ENCODE data around the gene SVOPL. TPM values are rescaled to one million over a fixed set of nuclear protein-coding genes. Genes with fewer than 3 reads are reported as not detected.
"Not testable (repeated sequence)": the region's sequence is repeated elsewhere in the genome, so short reads cannot be mapped to it uniquely, and the experiment has no call there.

Gene SVOPL
- total and polyA plus RNA-seq, 2 donors (not counting 1 experiment from before 2014, with no cell fraction given) = not detected

DNA sequence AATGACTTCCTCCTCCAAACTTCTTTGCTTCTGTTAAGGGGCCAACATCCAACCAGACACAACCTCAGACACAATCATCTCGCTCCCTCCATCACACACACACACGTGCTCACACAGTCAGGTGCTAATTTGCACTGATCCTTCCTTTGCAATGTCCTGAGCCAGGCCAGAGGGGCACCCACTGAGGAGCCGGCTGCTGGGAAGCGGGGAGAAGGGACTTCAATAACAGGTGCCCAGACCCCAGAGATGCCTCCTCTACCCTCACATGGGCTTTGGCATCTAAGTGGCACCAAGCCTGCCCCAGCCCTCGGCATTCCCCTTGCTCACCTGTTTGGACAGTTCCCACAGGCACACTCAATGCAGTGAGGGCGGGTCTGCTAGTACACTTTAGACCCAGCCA lies 34.2 kb upstream of the SVOPL start:
- no peaks in the 10 kb centered on the region for H3K4me1 ChIP-seq (ENCODE audit: control insufficient read depth in 2 of 2, insufficient read depth in 2 of 2, low read length in 2 of 2)
- H3K4me3 Mint-ChIP-seq = no peak overlapping the region

DNA sequence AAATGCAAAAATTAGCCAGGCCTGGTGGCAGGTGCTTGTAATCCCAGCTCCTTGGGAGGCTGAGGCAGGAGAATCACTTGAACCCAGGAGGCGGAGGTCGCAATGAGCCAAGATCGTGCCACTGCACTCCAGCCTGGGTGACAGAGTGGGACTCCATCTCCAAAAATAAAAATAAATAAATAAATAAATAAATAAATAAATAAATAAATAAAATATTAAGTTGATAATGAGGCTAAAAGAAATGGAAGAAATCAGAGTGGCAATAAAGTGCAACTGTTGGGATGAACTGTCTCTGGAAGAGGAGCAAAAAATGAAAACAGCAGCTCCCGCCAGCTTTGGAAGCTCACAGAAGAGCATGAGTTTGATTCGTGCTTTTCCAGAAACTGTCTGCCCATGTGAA lies 30.6 kb upstream of the SVOPL start:
- H3K4me3 ChIP-seq (ENCODE audit: control extremely low read depth in 1 of 5, extremely low read depth in 1 of 5, insufficient read depth in 1 of 5, low read depth in 2 of 5, low read length in 4 of 5); H3K27ac Mint-ChIP-seq; CTCF ChIA-PET; H3K9me3 Mint-ChIP-seq (ENCODE audit: insufficient read depth); H3K4me1 Mint-ChIP-seq; intact Hi-C loops (cut with micrococcal nuclease); H3K79me2 ChIP-seq (ENCODE audit: control insufficient read depth, insufficient read depth, low read length); H4K20me1 ChIP-seq (ENCODE audit: control insufficient read depth, insufficient read depth, low read length, poor library complexity, severe bottlenecking); H3K36me3 ChIP-seq (replicated peaks in 1 of 2; ENCODE audit: control extremely low read depth in 1 of 2, control insufficient read depth in 1 of 2, extremely low read depth in 1 of 2, insufficient read depth in 2 of 2, low read length in 1 of 2); H3K4me2 ChIP-seq (replicated peaks; ENCODE audit: low read depth, low read length, poor library complexity, severe bottlenecking); H3K9me3 ChIP-seq (ENCODE audit: control extremely low read depth in 1 of 3, control insufficient read depth in 2 of 3, insufficient read depth in 1 of 3, low read length in 2 of 3); H3K27me3 Mint-ChIP-seq; H2AFZ ChIP-seq (ENCODE audit: insufficient read depth, low read depth, low read length, poor library complexity, severe bottlenecking); ATAC-seq (ENCODE audit: low read depth); POLR2A ChIA-PET; H3K9ac ChIP-seq (ENCODE audit: low read length); H3K4me1 ChIP-seq (ENCODE audit: control insufficient read depth in 2 of 2, insufficient read depth in 2 of 2, low read length in 2 of 2); H3K4me3 Mint-ChIP-seq; H3K27ac ChIP-seq (ENCODE audit: low read length in 2 of 2); DNase-seq; H3K27me3 ChIP-seq (replicated peaks in 1 of 4; ENCODE audit: control extremely low read depth in 1 of 4, control insufficient read depth in 3 of 4, insufficient read depth in 4 of 4, low read length in 3 of 4): not testable (repeated sequence)
- WGBS (ENCODE audit: insufficient coverage) = 80% methylated on average over 1 of the region's 5 CpGs

More for the DNA sequence above, 34.2 kb upstream of the SVOPL start:
- Histone ChIP-seq H3K27ac (ENCODE audit: low read length in 2 of 2) (no peak overlapping the region), H2AFZ (ENCODE audit: insufficient read depth, low read depth, low read length, poor library complexity, severe bottlenecking) (no peak overlapping the region), H3K36me3 (replicated peaks in 1 of 2; ENCODE audit: control extremely low read depth in 1 of 2, control insufficient read depth in 1 of 2, extremely low read depth in 1 of 2, insufficient read depth in 2 of 2, low read length in 1 of 2) (no peaks in the 10 kb centered on the region), H3K9me3 (ENCODE audit: control extremely low read depth in 1 of 3, control insufficient read depth in 2 of 3, insufficient read depth in 1 of 3, low read length in 2 of 3) (peaks cover 0 to 3% (median 3%) of the 10 kb centered on the region in 3 donors), H3K4me3 (ENCODE audit: control extremely low read depth in 1 of 5, extremely low read depth in 1 of 5, insufficient read depth in 1 of 5, low read depth in 2 of 5, low read length in 4 of 5) (no peak overlapping the region), H3K79me2 (ENCODE audit: control insufficient read depth, insufficient read depth, low read length) (no peaks in the 10 kb centered on the region), H3K9ac (ENCODE audit: low read length) (no peak overlapping the region), H4K20me1 (ENCODE audit: control insufficient read depth, insufficient read depth, low read length, poor library complexity, severe bottlenecking) (no peaks in the 10 kb centered on the region), H3K27me3 (replicated peaks in 1 of 4; ENCODE audit: control extremely low read depth in 1 of 4, control insufficient read depth in 3 of 4, insufficient read depth in 4 of 4, low read length in 3 of 4) (no peaks in the 10 kb centered on the region), H3K4me2 (replicated peaks; ENCODE audit: low read depth, low read length, poor library complexity, severe bottlenecking) (no peak overlapping the region)
- DNase-seq (no peak), ATAC-seq (ENCODE audit: low read depth) (no peak)
- intact Hi-C loops (cut with micrococcal nuclease) = no loop called here
- no peak overlapping the region for H3K27ac Mint-ChIP-seq
- 65% methylated on average over 4 of the region's 6 CpGs for WGBS (ENCODE audit: insufficient coverage)
- TF ChIP-seq EZH2 (IDR thresholded peaks at IDR 0.05; ENCODE audit: borderline replicate concordance, insufficient read depth, low read depth, low read length, poor library complexity, severe bottlenecking) = no peak
- TF ChIP-seq, protein P1, sequence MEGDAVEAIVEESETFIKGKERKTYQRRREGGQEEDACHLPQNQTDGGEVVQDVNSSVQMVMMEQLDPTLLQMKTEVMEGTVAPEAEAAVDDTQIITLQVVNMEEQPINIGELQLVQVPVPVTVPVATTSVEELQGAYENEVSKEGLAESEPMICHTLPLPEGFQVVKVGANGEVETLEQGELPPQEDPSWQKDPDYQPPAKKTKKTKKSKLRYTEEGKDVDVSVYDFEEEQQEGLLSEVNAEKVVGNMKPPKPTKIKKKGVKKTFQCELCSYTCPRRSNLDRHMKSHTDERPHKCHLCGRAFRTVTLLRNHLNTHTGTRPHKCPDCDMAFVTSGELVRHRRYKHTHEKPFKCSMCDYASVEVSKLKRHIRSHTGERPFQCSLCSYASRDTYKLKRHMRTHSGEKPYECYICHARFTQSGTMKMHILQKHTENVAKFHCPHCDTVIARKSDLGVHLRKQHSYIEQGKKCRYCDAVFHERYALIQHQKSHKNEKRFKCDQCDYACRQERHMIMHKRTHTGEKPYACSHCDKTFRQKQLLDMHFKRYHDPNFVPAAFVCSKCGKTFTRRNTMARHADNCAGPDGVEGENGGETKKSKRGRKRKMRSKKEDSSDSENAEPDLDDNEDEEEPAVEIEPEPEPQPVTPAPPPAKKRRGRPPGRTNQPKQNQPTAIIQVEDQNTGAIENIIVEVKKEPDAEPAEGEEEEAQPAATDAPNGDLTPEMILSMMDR (IDR thresholded peaks at IDR 0.05) = no peak
- ChIA-PET POLR2A (no interaction called here), CTCF (no interaction called here)
- no peaks in the 10 kb centered on the region for H3K9me3 Mint-ChIP-seq (ENCODE audit: insufficient read depth)
- peaks cover 6% of the 10 kb centered on the region for H3K27me3 Mint-ChIP-seq
- H3K4me1 Mint-ChIP-seq = no peaks in the 10 kb centered on the region
